HL-60 (cell line): ENCODE data around the gene HNF4A.

ENCODE experiments used
- CTCF ChIP-seq: IDR thresholded peaks from one replicate; pipeline ENCODE4 v1.5.1; 2011; ENCODE audit warnings: low read length, control low read depth, inconsistent platforms; ENCODE audit not compliant: insufficient read depth
- GABPA ChIP-seq: IDR thresholded peaks from 2 replicates; pipeline ENCODE4 v1.6.1; 2012; ENCODE audit warnings: low read depth
- POLR2AphosphoS5 ChIP-seq: IDR thresholded peaks from 2 replicates; pipeline ENCODE4 v1.6.1; 2012; ENCODE audit warnings: low read depth
- REST ChIP-seq: IDR thresholded peaks from 2 replicates; pipeline ENCODE4 v1.6.1; 2012; ENCODE audit warnings: low read depth; ENCODE audit not compliant: insufficient replicate concordance

- TF ChIP-seq POLR2AphosphoS5: no peak
- no peak for TF ChIP-seq CTCF
- TF ChIP-seq GABPA: no peak
- no peak for TF ChIP-seq REST
These were observed 109.6 kb downstream of the HNF4A start for GRCh38 chr20:44465001-44465560.
